K562 (cell line): Measurements from ENCODE around the gene AFF3. TPM values are rescaled to one million over a fixed set of nuclear protein-coding genes. Genes with fewer than 3 reads are reported as not detected.

Source experiments
- ATAC-seq: fragments of 200-7000 bp; cut with Tn5 transposase; 3 replicates; pipeline ENCODE4 v1.9.1; 2020; ENCODE audit warnings: moderate library complexity
- BruUV-seq: library from RNA; stranded (reverse); fragments of 400-500 nt; replicated peaks from 2 replicates; lab custom pipeline; 2021; lab: Mats Ljungman, UMichigan
- CTCF ChIA-PET: fragments of 300-600 bp; formaldehyde crosslinking; extraction: SDS; loops from one replicate; lab custom pipeline; 2021; ENCODE audit warnings: low intra/inter-chr PET ratio; lab: Yijun Ruan, JAX
- POLR2A ChIA-PET: fragments of 300-600, 350-650 bp; sonication (Branson Sonifier 250); formaldehyde crosslinking; extraction: SDS; loops from one replicate; lab custom pipeline; 2021; ENCODE audit warnings: antibody characterized with exemption, inconsistent platforms; lab: Yijun Ruan, JAX
- DNase-seq, 4 experiments: peaks; one replicate each; pipeline versions ENCODE4 v3.0.0 to v3.0.0-alpha.2; 2011 to 2018; ENCODE audit warnings: low spot score in 3 of 4, mixed read lengths in 3 of 4; ENCODE audit errors: extremely low read depth in 1 of 4
- FAIRE-seq: peaks from 2 replicates; lab custom pipeline; 2011; peaks lifted over from hg19 to GRCh38; lab: Jason Lieb, UNC
- H2AFZ ChIP-seq: 2 replicates; pipeline ENCODE4 v1.6.0; 2011; ENCODE audit warnings: low read depth, low read length, control low read depth, inconsistent platforms
- H3K27ac ChIP-seq: fragments of 200-600 bp; 3 replicates; pipeline ENCODE4 v1.8.0; 2011; ENCODE audit warnings: low read depth, mild to moderate bottlenecking, control low read depth, inconsistent platforms, low read length, moderate library complexity, mixed read lengths; ENCODE audit errors: extremely low read depth
- H3K27me3 ChIP-seq, 2 experiments: fragments of 300-600 bp in 1 of 2; 2 replicates in 1 of 2; 3 replicates in 1 of 2; pipeline versions ENCODE4 v1.6.0 to v1.8.0; 2011; ENCODE audit warnings: inconsistent platforms in 2 of 2, low read length in 2 of 2, mild to moderate bottlenecking in 1 of 2, mixed read lengths in 1 of 2, moderate library complexity in 1 of 2; ENCODE audit not compliant: control insufficient read depth in 2 of 2, insufficient read depth in 2 of 2
- H3K36me3 ChIP-seq: fragments of 300-600 bp; 3 replicates; pipeline ENCODE4 v1.8.0; 2011; ENCODE audit warnings: mild to moderate bottlenecking, low read length, inconsistent platforms; ENCODE audit not compliant: control insufficient read depth, insufficient read depth
- H3K4me1 ChIP-seq, 2 experiments: fragments of 200-600 bp in 1 of 2; replicated peaks in 1 of 2; 2 replicates in 1 of 2; 3 replicates in 1 of 2; pipeline versions ENCODE4 v1.5.1 to v1.8.0; 2011; ENCODE audit warnings: inconsistent platforms in 2 of 2, low read length in 2 of 2, mild to moderate bottlenecking in 1 of 2, mixed read lengths in 1 of 2, moderate library complexity in 1 of 2; ENCODE audit not compliant: control insufficient read depth in 2 of 2, insufficient read depth in 2 of 2
- H3K4me2 ChIP-seq: 2 replicates; pipeline ENCODE4 v1.6.1; 2011; ENCODE audit warnings: low read length, control low read depth, inconsistent platforms, mixed read lengths; ENCODE audit not compliant: insufficient read depth
- H3K4me3 ChIP-seq: fragments of 200-600 bp; sonication (generic), shearing (Covaris generic); 2 replicates; pipeline ENCODE4 v1.5.1; 2016; ENCODE audit warnings: control low read depth, inconsistent platforms
- H3K79me2 ChIP-seq: fragments of 200-600 bp; 3 replicates; pipeline ENCODE4 v1.8.0; 2011; ENCODE audit warnings: low read length, inconsistent platforms; ENCODE audit not compliant: control insufficient read depth, insufficient read depth
- H3K9ac ChIP-seq, 2 experiments: 2 replicates each; pipeline versions ENCODE4 v1.6.0 to v1.6.1; 2011; ENCODE audit warnings: low read depth in 2 of 2, low read length in 2 of 2, control low read depth in 1 of 2, inconsistent platforms in 1 of 2, mild to moderate bottlenecking in 1 of 2, mixed read lengths in 1 of 2; ENCODE audit not compliant: insufficient read depth in 1 of 2
- H3K9me1 ChIP-seq: one replicate; pipeline ENCODE4 v1.6.0; 2011; ENCODE audit warnings: inconsistent platforms, mild to moderate bottlenecking, low read length, moderate library complexity; ENCODE audit not compliant: control insufficient read depth, insufficient read depth
- H3K9me3 ChIP-seq: replicated peaks from 2 replicates; pipeline ENCODE4 v1.5.1; 2011; ENCODE audit warnings: low read depth, low read length, inconsistent platforms; ENCODE audit not compliant: control insufficient read depth, insufficient read depth
- H4K20me1 ChIP-seq: replicated peaks from 2 replicates; pipeline ENCODE4 v1.6.1; 2011; ENCODE audit warnings: low read length, inconsistent platforms, mixed read lengths; ENCODE audit not compliant: control insufficient read depth, insufficient read depth
- CEBPB ChIP-seq: fragments of 450-650 bp; IDR thresholded peaks from 2 replicates; pipeline ENCODE4 v1.6.1; 2016; ENCODE audit warnings: missing genetic modification characterization, missing compliant biosample characterization
- HMG20B ChIP-seq: fragments of 250-450 bp; sonication (Bioruptor Pico); IDR thresholded peaks from 2 replicates; pipeline ENCODE4 v1.5.0; 2021; ENCODE audit warnings: mild to moderate bottlenecking
- PHF20 ChIP-seq: fragments of 450-650 bp; IDR thresholded peaks from 2 replicates; pipeline ENCODE4 v1.6.1; 2018; ENCODE audit not compliant: partially characterized antibody
- WGBS: fragments of 100-300 bp; shearing (Covaris generic); methylation state at CpG from one replicate; pipeline ENCODE4 v1.1.6; 2016; ENCODE audit warnings: low coverage, mixed read lengths; ENCODE audit not compliant: insufficient coverage; ENCODE audit errors: missing lambda C conversion rate; 5-methylcytosine and 5-hydroxymethylcytosine counted together
- in situ Hi-C: fragments of 300-500 bp; cut with MboI; formaldehyde crosslinking; loops from 4 replicates; pipeline ENCODE4 v1.15.0; 2018; ENCODE audit warnings: inconsistent platforms, mixed read lengths
- intact Hi-C: fragments of 100-400 bp; cut with micrococcal nuclease; formaldehyde crosslinking; loops from 2 replicates; pipeline ENCODE4 v1.14.2; 2022
- polyA plus RNA-seq, 8 experiments: library from polyadenylated mRNA; depleted of rRNA in 4 of 8; stranded (reverse) in 5 of 8; unstranded in 3 of 8; fragments of >200 nt; fragmentation: Nextera tagmentation in 2 of 8; fragmentation: Illumina TruSeq in 1 of 8; extraction: Ambion mirVana in 2 of 8; extraction: Trizol in 1 of 8; gene quantifications; 2 replicates each; pipeline versions ENCODE4 v1.2.1 to v1.2.3, GENCODE V29; 2011 to 2014; ENCODE audit warnings: inconsistent platforms in 1 of 8, missing spikeins in 1 of 8
- total RNA-seq, 7 experiments: library from RNA; depleted of rRNA in 6 of 7; stranded (reverse); fragments of >200 nt in 6 of 7; fragmentation: Illumina TruSeq in 2 of 7; extraction: Trizol in 2 of 7; gene quantifications; 2 replicates each; pipeline versions ENCODE4 v1.2.1 to v1.2.3, GENCODE V29; 2011 to 2021; ENCODE audit warnings: low replicate concordance in 1 of 7
- TF ChIP-seq, protein P1 (sequence below): fragments of 450-650 bp; IDR thresholded peaks from 2 replicates; pipeline ENCODE4 v1.6.1; 2018; ENCODE audit not compliant: partially characterized antibody

AFF3 gene
- total and polyA plus RNA-seq, 9 of the 15 experiments (the other 6 are each of a cell fraction or from before 2014, with no cell fraction given) = 0.02 to 0.11 TPM; not detected in 7

DNA sequence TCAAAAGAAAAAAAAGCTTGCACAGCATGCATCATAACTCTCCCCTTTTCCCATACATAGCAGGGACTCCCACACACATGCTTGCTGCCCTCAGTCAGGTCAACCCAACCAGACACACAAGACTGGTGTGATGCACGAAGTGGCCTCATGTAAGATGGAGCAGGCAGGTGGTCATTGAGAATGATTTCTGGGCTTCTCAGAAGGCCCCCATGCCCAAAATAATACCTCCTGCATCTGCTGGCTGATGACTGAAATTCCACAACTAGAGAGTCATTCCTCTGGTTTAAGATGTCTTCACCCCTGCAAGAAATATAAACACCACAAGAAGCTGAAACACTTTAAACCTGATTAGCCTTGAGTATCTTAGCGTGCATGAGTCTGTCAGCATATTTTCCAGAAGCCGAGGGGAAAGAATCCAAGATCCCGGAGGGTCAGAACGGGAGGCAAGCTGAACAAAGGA, 131.1 kb downstream of the AFF3 start:
- Histone ChIP-seq H3K4me2 (no peak overlapping the region), H4K20me1 (no peaks in the 10 kb centered on the region), H3K27me3 (peaks cover 14 to 33% of the 10 kb centered on the region in 2 experiments; a peak in 4 of 5 replicates), H2AFZ (no peak overlapping the region), H3K9me1 (no peaks in the 10 kb centered on the region), H3K9me3 (no peaks in the 10 kb centered on the region), H3K79me2 (no peaks in the 10 kb centered on the region), H3K36me3 (no peaks in the 10 kb centered on the region), H3K9ac (no peak overlapping the region), H3K4me3 (no peak overlapping the region), H3K27ac (no peak overlapping the region), H3K4me1 (no peaks in the 10 kb centered on the region)
- ChIA-PET POLR2A (no interaction called here), CTCF (no interaction called here)
- WGBS = 8% methylated on average over 5 of the region's 5 CpGs
- TF ChIP-seq HMG20B (CRISPR knock-in tag) (no peak), PHF20 (no peak), CEBPB (tag) (0 out of 2 replicates have a peak, but pooled peaks have one; percentile 2)
- TF ChIP-seq, protein P1, sequence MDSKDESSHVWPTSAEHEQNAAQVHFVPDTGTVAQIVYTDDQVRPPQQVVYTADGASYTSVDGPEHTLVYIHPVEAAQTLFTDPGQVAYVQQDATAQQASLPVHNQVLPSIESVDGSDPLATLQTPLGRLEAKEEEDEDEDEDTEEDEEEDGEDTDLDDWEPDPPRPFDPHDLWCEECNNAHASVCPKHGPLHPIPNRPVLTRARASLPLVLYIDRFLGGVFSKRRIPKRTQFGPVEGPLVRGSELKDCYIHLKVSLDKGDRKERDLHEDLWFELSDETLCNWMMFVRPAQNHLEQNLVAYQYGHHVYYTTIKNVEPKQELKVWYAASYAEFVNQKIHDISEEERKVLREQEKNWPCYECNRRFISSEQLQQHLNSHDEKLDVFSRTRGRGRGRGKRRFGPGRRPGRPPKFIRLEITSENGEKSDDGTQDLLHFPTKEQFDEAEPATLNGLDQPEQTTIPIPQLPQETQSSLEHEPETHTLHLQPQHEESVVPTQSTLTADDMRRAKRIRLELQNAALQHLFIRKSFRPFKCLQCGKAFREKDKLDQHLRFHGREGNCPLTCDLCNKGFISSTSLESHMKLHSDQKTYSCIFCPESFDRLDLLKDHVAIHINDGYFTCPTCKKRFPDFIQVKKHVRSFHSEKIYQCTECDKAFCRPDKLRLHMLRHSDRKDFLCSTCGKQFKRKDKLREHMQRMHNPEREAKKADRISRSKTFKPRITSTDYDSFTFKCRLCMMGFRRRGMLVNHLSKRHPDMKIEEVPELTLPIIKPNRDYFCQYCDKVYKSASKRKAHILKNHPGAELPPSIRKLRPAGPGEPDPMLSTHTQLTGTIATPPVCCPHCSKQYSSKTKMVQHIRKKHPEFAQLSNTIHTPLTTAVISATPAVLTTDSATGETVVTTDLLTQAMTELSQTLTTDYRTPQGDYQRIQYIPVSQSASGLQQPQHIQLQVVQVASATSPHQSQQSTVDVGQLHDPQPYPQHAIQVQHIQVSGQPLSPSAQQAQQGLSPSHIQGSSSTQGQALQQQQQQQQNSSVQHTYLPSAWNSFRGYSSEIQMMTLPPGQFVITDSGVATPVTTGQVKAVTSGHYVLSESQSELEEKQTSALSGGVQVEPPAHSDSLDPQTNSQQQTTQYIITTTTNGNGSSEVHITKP = no peak
- in situ Hi-C loops = no loop called here
- DNase-seq (no peak), ATAC-seq (no peak), FAIRE-seq (no peak)
- BruUV-seq = no TSS peak
- intact Hi-C loops = no loop called here
